ENCODE measurements around the gene GRAMD4. TPM values are rescaled to one million over a fixed set of nuclear protein-coding genes. Genes with fewer than 3 reads are reported as not detected.

The GRAMD4 gene
- total and polyA plus RNA-seq, 10 of the 15 experiments (the other 5 are each of a cell fraction or from before 2014, with no cell fraction given) = 0.21 to 45.5 (median 10.6) TPM

- no peak for TF ChIP-seq WRNIP1 (IDR thresholded peaks at IDR 0.05; ENCODE audit: borderline replicate concordance, low read depth, low read length)
- peak; percentile 57 for TF ChIP-seq ZNF217 (IDR thresholded peaks at IDR 0.05)
- no peak for TF ChIP-seq STAT1 (conservative IDR thresholded peaks at IDR 0.05)
- TF ChIP-seq BHLHE40 (IDR thresholded peaks at IDR 0.05; ENCODE audit: borderline replicate concordance in 1 of 2, low read depth in 2 of 2, low read length in 1 of 2) = peak; percentile 68 to 89
- TF ChIP-seq CHD4 (IDR thresholded peaks at IDR 0.05) = no peak
- peak; percentile 34; the same call in 1 of the 3 replicates for TF ChIP-seq POU2F2 (IDR thresholded peaks at IDR 0.05; ENCODE audit: borderline replicate concordance, low read depth, low read length)
- TF ChIP-seq RUNX3 (IDR thresholded peaks at IDR 0.05; ENCODE audit: low read length) = peak; percentile 85
- TF ChIP-seq TARDBP (IDR thresholded peaks at IDR 0.05; ENCODE audit: borderline replicate concordance) = no peak
- TF ChIP-seq, protein P1, sequence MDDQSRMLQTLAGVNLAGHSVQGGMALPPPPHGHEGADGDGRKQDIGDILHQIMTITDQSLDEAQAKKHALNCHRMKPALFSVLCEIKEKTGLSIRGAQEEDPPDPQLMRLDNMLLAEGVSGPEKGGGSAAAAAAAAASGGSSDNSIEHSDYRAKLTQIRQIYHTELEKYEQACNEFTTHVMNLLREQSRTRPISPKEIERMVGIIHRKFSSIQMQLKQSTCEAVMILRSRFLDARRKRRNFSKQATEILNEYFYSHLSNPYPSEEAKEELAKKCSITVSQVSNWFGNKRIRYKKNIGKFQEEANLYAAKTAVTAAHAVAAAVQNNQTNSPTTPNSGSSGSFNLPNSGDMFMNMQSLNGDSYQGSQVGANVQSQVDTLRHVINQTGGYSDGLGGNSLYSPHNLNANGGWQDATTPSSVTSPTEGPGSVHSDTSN (IDR thresholded peaks at IDR 0.05; ENCODE audit: insufficient replicate concordance, low read depth, low read length) = no peak
- TF ChIP-seq STAT3 (IDR thresholded peaks at IDR 0.05; ENCODE audit: low read depth, low read length) = no peak
- TF ChIP-seq, protein P2, sequence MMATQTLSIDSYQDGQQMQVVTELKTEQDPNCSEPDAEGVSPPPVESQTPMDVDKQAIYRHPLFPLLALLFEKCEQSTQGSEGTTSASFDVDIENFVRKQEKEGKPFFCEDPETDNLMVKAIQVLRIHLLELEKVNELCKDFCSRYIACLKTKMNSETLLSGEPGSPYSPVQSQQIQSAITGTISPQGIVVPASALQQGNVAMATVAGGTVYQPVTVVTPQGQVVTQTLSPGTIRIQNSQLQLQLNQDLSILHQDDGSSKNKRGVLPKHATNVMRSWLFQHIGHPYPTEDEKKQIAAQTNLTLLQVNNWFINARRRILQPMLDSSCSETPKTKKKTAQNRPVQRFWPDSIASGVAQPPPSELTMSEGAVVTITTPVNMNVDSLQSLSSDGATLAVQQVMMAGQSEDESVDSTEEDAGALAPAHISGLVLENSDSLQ (IDR thresholded peaks at IDR 0.05) = peak; percentile 50; the same call in 1 of the 2 replicates
- TF ChIP-seq, protein P3, sequence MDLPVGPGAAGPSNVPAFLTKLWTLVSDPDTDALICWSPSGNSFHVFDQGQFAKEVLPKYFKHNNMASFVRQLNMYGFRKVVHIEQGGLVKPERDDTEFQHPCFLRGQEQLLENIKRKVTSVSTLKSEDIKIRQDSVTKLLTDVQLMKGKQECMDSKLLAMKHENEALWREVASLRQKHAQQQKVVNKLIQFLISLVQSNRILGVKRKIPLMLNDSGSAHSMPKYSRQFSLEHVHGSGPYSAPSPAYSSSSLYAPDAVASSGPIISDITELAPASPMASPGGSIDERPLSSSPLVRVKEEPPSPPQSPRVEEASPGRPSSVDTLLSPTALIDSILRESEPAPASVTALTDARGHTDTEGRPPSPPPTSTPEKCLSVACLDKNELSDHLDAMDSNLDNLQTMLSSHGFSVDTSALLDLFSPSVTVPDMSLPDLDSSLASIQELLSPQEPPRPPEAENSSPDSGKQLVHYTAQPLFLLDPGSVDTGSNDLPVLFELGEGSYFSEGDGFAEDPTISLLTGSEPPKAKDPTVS (IDR thresholded peaks at IDR 0.05; ENCODE audit: low read depth, low read length) = no peak
- peak; percentile 61 for TF ChIP-seq IRF4 (IDR thresholded peaks at IDR 0.05; ENCODE audit: low read depth, low read length)
- TF ChIP-seq PML (IDR thresholded peaks at IDR 0.05; ENCODE audit: low read length) = no peak
- peak in 1 of 2 experiments; percentile 28; a peak in 1 of 4 replicates for TF ChIP-seq ETV6 (conservative IDR thresholded peaks at IDR 0.05 in 1 of 2, IDR thresholded peaks at IDR 0.05 in 1 of 2; ENCODE audit: borderline replicate concordance in 1 of 2, low read depth in 1 of 2)
- TF ChIP-seq KDM1A (IDR thresholded peaks at IDR 0.05; ENCODE audit: borderline replicate concordance) = no peak
- TF ChIP-seq KLF5 (IDR thresholded peaks at IDR 0.05; ENCODE audit: partially characterized antibody) = no peak
- TF ChIP-seq, protein P4, sequence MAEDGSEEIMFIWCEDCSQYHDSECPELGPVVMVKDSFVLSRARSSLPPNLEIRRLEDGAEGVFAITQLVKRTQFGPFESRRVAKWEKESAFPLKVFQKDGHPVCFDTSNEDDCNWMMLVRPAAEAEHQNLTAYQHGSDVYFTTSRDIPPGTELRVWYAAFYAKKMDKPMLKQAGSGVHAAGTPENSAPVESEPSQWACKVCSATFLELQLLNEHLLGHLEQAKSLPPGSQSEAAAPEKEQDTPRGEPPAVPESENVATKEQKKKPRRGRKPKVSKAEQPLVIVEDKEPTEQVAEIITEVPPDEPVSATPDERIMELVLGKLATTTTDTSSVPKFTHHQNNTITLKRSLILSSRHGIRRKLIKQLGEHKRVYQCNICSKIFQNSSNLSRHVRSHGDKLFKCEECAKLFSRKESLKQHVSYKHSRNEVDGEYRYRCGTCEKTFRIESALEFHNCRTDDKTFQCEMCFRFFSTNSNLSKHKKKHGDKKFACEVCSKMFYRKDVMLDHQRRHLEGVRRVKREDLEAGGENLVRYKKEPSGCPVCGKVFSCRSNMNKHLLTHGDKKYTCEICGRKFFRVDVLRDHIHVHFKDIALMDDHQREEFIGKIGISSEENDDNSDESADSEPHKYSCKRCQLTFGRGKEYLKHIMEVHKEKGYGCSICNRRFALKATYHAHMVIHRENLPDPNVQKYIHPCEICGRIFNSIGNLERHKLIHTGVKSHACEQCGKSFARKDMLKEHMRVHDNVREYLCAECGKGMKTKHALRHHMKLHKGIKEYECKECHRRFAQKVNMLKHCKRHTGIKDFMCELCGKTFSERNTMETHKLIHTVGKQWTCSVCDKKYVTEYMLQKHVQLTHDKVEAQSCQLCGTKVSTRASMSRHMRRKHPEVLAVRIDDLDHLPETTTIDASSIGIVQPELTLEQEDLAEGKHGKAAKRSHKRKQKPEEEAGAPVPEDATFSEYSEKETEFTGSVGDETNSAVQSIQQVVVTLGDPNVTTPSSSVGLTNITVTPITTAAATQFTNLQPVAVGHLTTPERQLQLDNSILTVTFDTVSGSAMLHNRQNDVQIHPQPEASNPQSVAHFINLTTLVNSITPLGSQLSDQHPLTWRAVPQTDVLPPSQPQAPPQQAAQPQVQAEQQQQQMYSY (CRISPR knock-in tag; IDR thresholded peaks at IDR 0.05) = no peak
- no peak; the same call in 1 of the 2 replicates for TF ChIP-seq SMC3 (IDR thresholded peaks at IDR 0.05; ENCODE audit: borderline replicate concordance, low read length)
- TF ChIP-seq FOS (IDR thresholded peaks at IDR 0.05; ENCODE audit: borderline replicate concordance, extremely low read depth, insufficient read length) = no peak
- TF ChIP-seq SMAD5 (IDR thresholded peaks at IDR 0.05; ENCODE audit: low read depth) = no peak
- TF ChIP-seq FOXM1 (IDR thresholded peaks at IDR 0.05; ENCODE audit: low read depth, low read length) = no peak
- TF ChIP-seq, protein P5, sequence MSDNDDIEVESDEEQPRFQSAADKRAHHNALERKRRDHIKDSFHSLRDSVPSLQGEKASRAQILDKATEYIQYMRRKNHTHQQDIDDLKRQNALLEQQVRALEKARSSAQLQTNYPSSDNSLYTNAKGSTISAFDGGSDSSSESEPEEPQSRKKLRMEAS (IDR thresholded peaks at IDR 0.05; ENCODE audit: low read depth, low read length) = peak; percentile 36; the same call in 1 of the 2 replicates
- peak; percentile 86 for TF ChIP-seq SPI1 (IDR thresholded peaks at IDR 0.05; ENCODE audit: borderline replicate concordance, insufficient read depth, low read depth, low read length)
These were observed 27.8 kb upstream of the GRAMD4 start (continued) for GRCh38 chr22:46592390-46592872.
